GM23338 (cell line): Measurements from ENCODE around the gene PARVA. TPM values are rescaled to one million over a fixed set of nuclear protein-coding genes. Genes with fewer than 3 reads are reported as not detected.

Experiments used
- ATAC-seq: fragments of 200-7000 bp; cut with Tn5 transposase; 3 replicates; pipeline ENCODE4 v1.9.1; 2020
- DNase-seq: peaks from one replicate; pipeline ENCODE4 v3.0.0-alpha.2; 2015; ENCODE audit warnings: low spot score
- H2AFZ ChIP-seq: fragments of 200-600 bp; sonication (generic); 2 replicates; pipeline ENCODE4 v1.8.0; 2016; ENCODE audit warnings: antibody characterized with exemption, mild to moderate bottlenecking, moderate library complexity
- H3F3A ChIP-seq: fragments of 200-600 bp; sonication (generic); replicated peaks from 2 replicates; pipeline ENCODE4 v1.8.0; 2017; ENCODE audit warnings: antibody characterized with exemption, mixed run types, low read depth
- H3K27ac ChIP-seq: fragments of 200-600 bp; sonication (generic); 2 replicates; pipeline ENCODE4 v1.6.1; 2016; ENCODE audit warnings: low read depth
- H3K27me3 ChIP-seq: fragments of 200-600 bp; sonication (generic); 2 replicates; pipeline ENCODE4 v1.8.0; 2016; ENCODE audit warnings: mild to moderate bottlenecking, mixed run types, moderate library complexity; ENCODE audit not compliant: insufficient read depth
- H3K36me3 ChIP-seq: fragments of 200-600 bp; sonication (generic); 2 replicates; pipeline ENCODE4 v1.8.0; 2016; ENCODE audit warnings: mild to moderate bottlenecking; ENCODE audit not compliant: insufficient read depth
- H3K4me1 ChIP-seq: fragments of 200-600 bp; sonication (generic); 2 replicates; pipeline ENCODE4 v1.8.0; 2016; ENCODE audit warnings: mild to moderate bottlenecking, moderate library complexity; ENCODE audit not compliant: insufficient read depth
- H3K4me2 ChIP-seq: fragments of 200-600 bp; sonication (generic); 2 replicates; pipeline ENCODE4 v1.7.1; 2017; ENCODE audit warnings: mixed run types
- H3K4me3 ChIP-seq: fragments of 200-600 bp; sonication (generic); 2 replicates; pipeline ENCODE4 v1.6.1; 2016; ENCODE audit warnings: mixed run types
- H3K79me2 ChIP-seq: fragments of 200-600 bp; sonication (generic); replicated peaks from 2 replicates; pipeline ENCODE4 v1.8.0; 2017; ENCODE audit warnings: mild to moderate bottlenecking; ENCODE audit not compliant: insufficient read depth
- H3K9me2 ChIP-seq: fragments of 200-600 bp; sonication (generic); 2 replicates; pipeline ENCODE4 v1.8.0; 2017; ENCODE audit not compliant: insufficient read depth
- H4K20me1 ChIP-seq: fragments of 200-600 bp; sonication (generic); replicated peaks from 2 replicates; pipeline ENCODE4 v1.8.0; 2017; ENCODE audit warnings: mild to moderate bottlenecking; ENCODE audit not compliant: insufficient read depth
- H3K27ac Mint-ChIP-seq: 2 replicates; pipeline ENCODE4 v1.8.0; 2020; ENCODE audit warnings: inconsistent platforms, mild to moderate bottlenecking, moderate library complexity, mixed read lengths
- H3K27me3 Mint-ChIP-seq: 3 replicates; pipeline ENCODE4 v1.8.0; 2022; ENCODE audit warnings: low read depth, mild to moderate bottlenecking, moderate library complexity, mixed read lengths, inconsistent platforms; ENCODE audit not compliant: insufficient read depth, poor library complexity
- H3K36me3 Mint-ChIP-seq: 3 replicates; pipeline ENCODE4 v1.8.0; 2021; ENCODE audit warnings: low read depth, mild to moderate bottlenecking, inconsistent platforms, moderate library complexity, mixed read lengths
- H3K4me1 Mint-ChIP-seq: 3 replicates; pipeline ENCODE4 v1.8.0; 2020; ENCODE audit warnings: mild to moderate bottlenecking, inconsistent platforms, mixed read lengths
- H3K4me3 Mint-ChIP-seq: 3 replicates; pipeline ENCODE4 v1.8.0; 2021; ENCODE audit warnings: moderate library complexity, mild to moderate bottlenecking, inconsistent platforms, mixed read lengths
- H3K9me3 Mint-ChIP-seq: 3 replicates; pipeline ENCODE4 v1.8.0; 2020; ENCODE audit warnings: moderate library complexity, mild to moderate bottlenecking, inconsistent platforms, mixed read lengths
- ETS1 ChIP-seq: IDR thresholded peaks from 2 replicates; pipeline ENCODE4 v1.6.1; 2016; ENCODE audit warnings: antibody characterized with exemption
- EZH2 ChIP-seq: fragments of 200-600 bp; sonication (generic); IDR thresholded peaks from one replicate; pipeline ENCODE4 v1.8.0; 2017; ENCODE audit warnings: antibody characterized with exemption, mild to moderate bottlenecking, low read depth; ENCODE audit not compliant: unreplicated experiment
- NANOG ChIP-seq: IDR thresholded peaks from 2 replicates; pipeline ENCODE4 v1.6.1; 2016; ENCODE audit warnings: antibody characterized with exemption, borderline replicate concordance
- POLR2AphosphoS5 ChIP-seq: IDR thresholded peaks from 2 replicates; pipeline ENCODE4 v1.6.1; 2016; ENCODE audit warnings: antibody characterized with exemption, low read depth
- ZNF114 ChIP-seq: fragments of 250-450 bp; sonication (Bioruptor Pico); IDR thresholded peaks from 2 replicates; pipeline ENCODE4 v1.5.0; 2020; ENCODE audit warnings: mild to moderate bottlenecking, moderate library complexity
- ZNF462 ChIP-seq: fragments of 250-450 bp; sonication (Bioruptor Pico); IDR thresholded peaks from 2 replicates; pipeline ENCODE4 v1.5.0; 2020; ENCODE audit warnings: mild to moderate bottlenecking, moderate library complexity
- polyA plus RNA-seq: library from polyadenylated mRNA; unstranded; fragments of >200 nt; fragmentation: Nextera tagmentation; extraction: Ambion mirVana; gene quantifications from 2 replicates; pipeline ENCODE4 v1.2.1, GENCODE V29; 2016
- total RNA-seq: library from RNA; depleted of rRNA; stranded (reverse); fragments of >200 nt; shearing (Covaris generic); gene quantifications from 2 replicates; pipeline ENCODE4 v1.2.3, GENCODE V29; 2014

Gene PARVA
- total and polyA plus RNA-seq, 2 experiments from 2014 or later: 5.8 to 6.9 TPM

- TF ChIP-seq ZNF462 (CRISPR knock-in tag): no peak
Measured at GRCh38 chr11:12430351-12430750, 53.0 kb downstream of the PARVA start (continued).

- ATAC-seq (no peak), DNase-seq (no peak)
- H4K20me1 ChIP-seq: no peaks in the 10 kb centered on the region
- no peaks in the 10 kb centered on the region for H3F3A ChIP-seq
- no peaks in the 10 kb centered on the region for H3K27me3 Mint-ChIP-seq
- no peak overlapping the region for H3K27ac Mint-ChIP-seq
- no peak overlapping the region for H2AFZ ChIP-seq
- no peak overlapping the region for H3K4me3 ChIP-seq
- H3K4me1 Mint-ChIP-seq: peaks cover 11% of the 10 kb centered on the region
- H3K79me2 ChIP-seq: no peaks in the 10 kb centered on the region
- no peaks in the 10 kb centered on the region for H3K9me3 Mint-ChIP-seq
- no peak overlapping the region for H3K4me2 ChIP-seq
- TF ChIP-seq POLR2AphosphoS5 (no peak), EZH2 (no peak), ZNF114 (CRISPR knock-in tag) (no peak), ETS1 (no peak), NANOG (no peak)
- no peaks in the 10 kb centered on the region for H3K4me1 ChIP-seq
- H3K4me3 Mint-ChIP-seq: no peak overlapping the region
- no peaks in the 10 kb centered on the region for H3K36me3 Mint-ChIP-seq
- no peaks in the 10 kb centered on the region for H3K27me3 ChIP-seq
- no peaks in the 10 kb centered on the region for H3K36me3 ChIP-seq
- H3K9me2 ChIP-seq: no peaks in the 10 kb centered on the region; the same call in 1 of the 2 replicates
- no peak overlapping the region for H3K27ac ChIP-seq
Measured at GRCh38 chr11:12430954-12431595, 53.7 kb downstream of the PARVA start.
